ENCODE data around the gene ARPC5. TPM values are rescaled to one million over a fixed set of nuclear protein-coding genes. Genes with fewer than 3 reads are reported as not detected.
A peak's percentile ranks its signal among the peaks of the same experiment; 100 is the strongest.
"Not testable (repeated sequence)": the region's sequence is repeated elsewhere in the genome, so short reads cannot be mapped to it uniquely, and the experiment has no call there.

Gene ARPC5
- total RNA-seq: 10 to 100 TPM; 10.8 to 14.6 (median 13.0) TPM

- in situ Hi-C loops (cut with MboI; ENCODE audit: low sequenced_read_pairs in 4 of 4): loop anchor here in 1 of 4 donors (10.0 to 25.0 kb wide), 2 partner anchors 161 to 348 kb away; partner anchors contain the start of gene SMG7
- Histone ChIP-seq H3K36me3 (no peaks in the 10 kb centered on the region), H3K4me3 (peak within 1 kb of the TSS; percentile 79 to 92 (median 88)), H3K27ac (peak within 1 kb of the TSS; percentile 82 to 89 (median 84)), H3K27me3 (no peaks in the 10 kb centered on the region), H3K9me3 (no peaks in the 10 kb centered on the region), H3K4me1 (peaks cover 29 to 35% of the 10 kb centered on the region in 2 donors)
- DNase-seq: peak; percentile 90
- intact Hi-C loops (cut with DNase I; ENCODE audit: low total_unique reads): loop anchor here (1.0 to 10.0 kb wide), 3 partner anchors 163 to 1522 kb away; partner anchors contain the start of genes RGS16, SMG7, SWT1 and TRMT1L
- ATAC-seq: peak; percentile 90 to 97
- no peak for TF ChIP-seq CTCF (IDR thresholded peaks at IDR 0.05 in 4 of 5, conservative IDR thresholded peaks at IDR 0.05 in 1 of 5)
- peak; percentile 76 to 81 for TF ChIP-seq POLR2A (IDR thresholded peaks at IDR 0.05)
Measured at GRCh38 chr1:183635606-183636333, at the start of gene ARPC5. TSS of gene ARPC5 (minus strand) at chr1:183635783. CDS start at chr1:183635659, 124 bp downstream.

DNA sequence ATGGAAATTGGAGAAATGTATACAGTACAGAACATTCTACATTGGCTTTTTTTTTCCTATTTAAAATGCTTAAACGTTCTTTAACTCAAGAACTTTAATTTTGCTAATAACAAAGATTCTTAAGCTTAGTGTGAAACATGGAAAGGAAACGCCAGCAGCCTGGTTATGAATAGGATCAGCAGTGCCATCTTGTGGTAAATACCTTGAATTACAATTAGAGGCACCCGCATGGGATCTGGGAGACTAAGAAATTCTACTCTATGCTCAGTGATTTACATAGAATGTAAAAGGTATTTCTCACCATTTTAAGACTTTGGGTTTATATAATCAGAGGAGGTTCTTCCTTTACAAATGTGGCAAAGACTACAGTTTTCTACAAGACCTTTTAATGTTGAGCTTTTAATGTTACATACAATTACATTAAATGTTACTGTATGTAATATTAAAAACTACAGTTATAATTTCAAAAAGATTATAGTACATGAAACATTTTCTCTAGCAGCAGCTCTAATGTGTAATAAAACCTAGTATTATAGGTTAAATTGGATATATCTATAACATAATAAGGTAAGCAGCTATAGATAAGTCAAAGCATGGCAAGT, 49.6 kb upstream of the ARPC5 start:
- peak in 1 of 2 donors; percentile 61 for ATAC-seq
- no peak overlapping the region for H3K4me3 ChIP-seq
- in situ Hi-C loops (cut with MboI; ENCODE audit: low sequenced_read_pairs in 4 of 4) (no loop called here), intact Hi-C loops (cut with DNase I; ENCODE audit: low total_unique reads) (loop anchor here (2.0 kb wide), 1 partner anchor 30 kb away; no protein-coding TSS in a partner anchor)
- DNase-seq: no peak
- no peaks in the 10 kb centered on the region for H3K27me3 ChIP-seq
- TF ChIP-seq CTCF (IDR thresholded peaks at IDR 0.05 in 4 of 5, conservative IDR thresholded peaks at IDR 0.05 in 1 of 5) (peak; percentile 32 to 74 (median 55)), POLR2A (IDR thresholded peaks at IDR 0.05) (no peak)
- no peaks in the 10 kb centered on the region for H3K36me3 ChIP-seq
- H3K9me3 ChIP-seq: no peaks in the 10 kb centered on the region
- H3K27ac ChIP-seq: no peak overlapping the region
- no peaks in the 10 kb centered on the region for H3K4me1 ChIP-seq

DNA sequence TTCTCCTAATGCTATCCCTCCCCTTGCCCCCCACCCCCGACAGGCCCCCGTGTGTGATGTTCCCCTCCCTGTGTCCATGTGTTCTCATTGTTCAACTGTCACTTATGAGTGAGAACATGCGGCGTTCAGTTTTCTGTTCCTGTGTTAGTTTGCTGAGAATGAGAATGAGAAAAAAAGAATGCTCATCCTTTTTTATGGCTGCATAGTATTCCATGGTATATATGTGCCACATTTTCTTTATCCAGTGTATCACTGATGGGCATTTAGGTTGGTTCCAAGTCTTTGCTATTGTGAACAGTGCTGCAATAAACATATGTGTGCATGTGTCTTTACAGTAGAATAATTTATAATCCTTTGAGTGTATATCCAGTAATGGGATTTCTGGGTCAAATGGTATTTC, 43.8 kb upstream of the ARPC5 start:
- H3K27ac ChIP-seq; intact Hi-C loops (cut with DNase I; ENCODE audit: low total_unique reads); H3K4me1 ChIP-seq; H3K36me3 ChIP-seq; H3K27me3 ChIP-seq; H3K4me3 ChIP-seq; ATAC-seq; H3K9me3 ChIP-seq; DNase-seq; in situ Hi-C loops (cut with MboI; ENCODE audit: low sequenced_read_pairs in 4 of 4): not testable (repeated sequence)

DNA sequence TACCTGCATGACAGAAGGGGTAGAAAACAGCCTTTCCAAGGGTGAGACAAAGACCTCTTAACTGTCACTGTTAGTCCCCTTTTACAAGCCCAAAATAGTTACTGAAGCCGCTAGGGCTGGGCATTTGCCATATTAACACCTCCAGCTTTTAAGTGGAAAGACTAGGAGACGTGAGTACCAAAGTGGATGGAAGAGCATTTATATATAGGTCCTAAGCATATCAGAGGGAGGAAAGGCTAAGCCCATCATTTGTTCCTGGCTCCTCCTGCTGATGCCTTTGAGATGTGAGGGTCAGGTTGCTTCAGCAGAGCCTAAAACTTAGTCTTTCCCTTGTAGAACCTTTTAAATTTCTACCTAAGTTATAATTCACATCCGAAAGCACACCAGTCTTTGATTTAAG, 43.2 kb upstream of the ARPC5 start:
- no peak overlapping the region for H3K4me3 ChIP-seq
- intact Hi-C loops (cut with DNase I; ENCODE audit: low total_unique reads): no loop called here
- in situ Hi-C loops (cut with MboI; ENCODE audit: low sequenced_read_pairs in 4 of 4): no loop called here
- H3K9me3 ChIP-seq: no peaks in the 10 kb centered on the region
- TF ChIP-seq POLR2A (IDR thresholded peaks at IDR 0.05) (no peak), CTCF (IDR thresholded peaks at IDR 0.05 in 4 of 5, conservative IDR thresholded peaks at IDR 0.05 in 1 of 5) (no peak)
- DNase-seq: no peak
- no peak for ATAC-seq
- H3K27me3 ChIP-seq: no peaks in the 10 kb centered on the region
- H3K27ac ChIP-seq: no peak overlapping the region
- H3K4me1 ChIP-seq: no peaks in the 10 kb centered on the region
- no peaks in the 10 kb centered on the region for H3K36me3 ChIP-seq

- Histone ChIP-seq H3K27ac (no peak overlapping the region), H3K4me3 (no peak overlapping the region), H3K36me3 (no peaks in the 10 kb centered on the region), H3K9me3 (no peaks in the 10 kb centered on the region), H3K27me3 (no peaks in the 10 kb centered on the region), H3K4me1 (no peaks in the 10 kb centered on the region)
- in situ Hi-C loops (cut with MboI; ENCODE audit: low sequenced_read_pairs in 4 of 4) (no loop called here), intact Hi-C loops (cut with DNase I; ENCODE audit: low total_unique reads) (no loop called here)
- DNase-seq (no peak), ATAC-seq (no peak)
- TF ChIP-seq CTCF (IDR thresholded peaks at IDR 0.05 in 4 of 5, conservative IDR thresholded peaks at IDR 0.05 in 1 of 5): no peak
- TF ChIP-seq POLR2A (IDR thresholded peaks at IDR 0.05): no peak
Measured at GRCh38 chr1:183676586-183677189, 41.1 kb upstream of the ARPC5 start.

Measured in gastrocnemius medialis (tissue), 4 donors.